ENCODE measurements around the gene RHOBTB1. TPM values are rescaled to one million over a fixed set of nuclear protein-coding genes. Genes with fewer than 3 reads are reported as not detected.

The RHOBTB1 gene
- total RNA-seq, 1 experiment from 2014 or later: 2.5 TPM

- H3K36me3 Mint-ChIP-seq (ENCODE audit: insufficient read depth in 1 of 3, low read depth in 3 of 3): no peaks in the 10 kb centered on the region
- Histone ChIP-seq H3K18ac (ENCODE audit: insufficient read length, low read depth, low read length) (no peak overlapping the region), H3T11ph (ENCODE audit: low read length) (no peak overlapping the region), H2BK12ac (ENCODE audit: insufficient read length, low read depth, low read length) (no peak overlapping the region), H2BK20ac (ENCODE audit: low read depth, low read length, poor library complexity, severe bottlenecking) (no peak overlapping the region), H3K4me1 (ENCODE audit: insufficient read depth, low read length) (no peaks in the 10 kb centered on the region), H3K56ac (ENCODE audit: insufficient read length, low read depth, low read length) (no peak overlapping the region), H2AK5ac (ENCODE audit: insufficient read length, low read length) (no peak overlapping the region), H2BK5ac (ENCODE audit: insufficient read length, low read length) (no peak overlapping the region), H4K8ac (replicated peaks; ENCODE audit: insufficient read length, low read depth, low read length) (no peak overlapping the region), H3K9ac (ENCODE audit: extremely low read depth, insufficient read length, low read length) (no peak overlapping the region), H4K91ac (ENCODE audit: insufficient read length, low read depth, low read length) (no peak overlapping the region), H3K79me2 (ENCODE audit: insufficient read depth, low read length) (no peaks in the 10 kb centered on the region), H3K23me2 (ENCODE audit: insufficient read length, low read depth, low read length, poor library complexity, severe bottlenecking) (no peaks in the 10 kb centered on the region), H3K4me2 (ENCODE audit: insufficient read depth, insufficient read length, low read length) (no peak overlapping the region), H4K5ac (ENCODE audit: insufficient read length, low read depth, low read length) (no peak overlapping the region), H3K9me3 (ENCODE audit: control insufficient read depth, low read depth, low read length) (no peaks in the 10 kb centered on the region), H2BK120ac (ENCODE audit: low read depth, low read length, poor library complexity, severe bottlenecking) (no peak overlapping the region), H3K79me1 (ENCODE audit: insufficient read depth, low read depth, low read length, poor library complexity, severe bottlenecking) (no peaks in the 10 kb centered on the region), H3K4ac (ENCODE audit: low read depth, low read length) (no peak overlapping the region), H3K27me3 (ENCODE audit: insufficient read depth, low read length) (no peaks in the 10 kb centered on the region), H2BK15ac (ENCODE audit: low read depth, low read length) (no peak overlapping the region), H3K14ac (ENCODE audit: insufficient read depth, low read length) (no peak overlapping the region), H3K23ac (ENCODE audit: insufficient read length, low read depth, low read length) (no peak overlapping the region), H3K27ac (ENCODE audit: insufficient read length, low read depth, low read length) (no peak overlapping the region), H2AFZ (ENCODE audit: low read length) (no peak overlapping the region), H4K20me1 (ENCODE audit: control insufficient read depth, insufficient read depth, insufficient read length) (no peaks in the 10 kb centered on the region)
- no peak overlapping the region for H3K27ac Mint-ChIP-seq
- H3K4me1 Mint-ChIP-seq: peaks cover 10 to 15% of the 10 kb centered on the region in 2 experiments
- H3K27me3 Mint-ChIP-seq (ENCODE audit: low read depth): no peaks in the 10 kb centered on the region
- no CpG with 5 or more reads among the region's 2 CpGs for WGBS (ENCODE audit: extremely low coverage, insufficient read length, low lambda C conversion rate)
- no peak overlapping the region for H3K4me3 Mint-ChIP-seq
- no peak for DNase-seq
- H3K9me3 Mint-ChIP-seq: no peaks in the 10 kb centered on the region
- TF ChIP-seq, protein P1, sequence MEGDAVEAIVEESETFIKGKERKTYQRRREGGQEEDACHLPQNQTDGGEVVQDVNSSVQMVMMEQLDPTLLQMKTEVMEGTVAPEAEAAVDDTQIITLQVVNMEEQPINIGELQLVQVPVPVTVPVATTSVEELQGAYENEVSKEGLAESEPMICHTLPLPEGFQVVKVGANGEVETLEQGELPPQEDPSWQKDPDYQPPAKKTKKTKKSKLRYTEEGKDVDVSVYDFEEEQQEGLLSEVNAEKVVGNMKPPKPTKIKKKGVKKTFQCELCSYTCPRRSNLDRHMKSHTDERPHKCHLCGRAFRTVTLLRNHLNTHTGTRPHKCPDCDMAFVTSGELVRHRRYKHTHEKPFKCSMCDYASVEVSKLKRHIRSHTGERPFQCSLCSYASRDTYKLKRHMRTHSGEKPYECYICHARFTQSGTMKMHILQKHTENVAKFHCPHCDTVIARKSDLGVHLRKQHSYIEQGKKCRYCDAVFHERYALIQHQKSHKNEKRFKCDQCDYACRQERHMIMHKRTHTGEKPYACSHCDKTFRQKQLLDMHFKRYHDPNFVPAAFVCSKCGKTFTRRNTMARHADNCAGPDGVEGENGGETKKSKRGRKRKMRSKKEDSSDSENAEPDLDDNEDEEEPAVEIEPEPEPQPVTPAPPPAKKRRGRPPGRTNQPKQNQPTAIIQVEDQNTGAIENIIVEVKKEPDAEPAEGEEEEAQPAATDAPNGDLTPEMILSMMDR (conservative IDR thresholded peaks at IDR 0.05): no peak
Observed at GRCh38 chr10:60877777-60878120, 66.2 kb downstream of the RHOBTB1 start.

Data from H9 (cell line).